ENCODE data around the gene PLD4.
"Not testable (repeated sequence)": the region's sequence is repeated elsewhere in the genome, so short reads cannot be mapped to it uniquely, and the experiment has no call there.

PLD4 gene

GRCh38 chr14:104924421-104925213, at the start of gene PLD4:
Gene PLD4 (plus strand): TSS chr14:104924879. CDS start chr14:104927141, 2,262 bp downstream.
- no peak for DNase-seq

GRCh38 chr14:104875412-104875751, 49.3 kb upstream of the PLD4 start:
- DNase-seq = no peak

- DNase-seq = no peak
Measured at GRCh38 chr14:104875811-104876210, 48.9 kb upstream of the PLD4 start.

- peak; percentile 46 for DNase-seq
Measured at GRCh38 chr14:104876251-104876699, 48.4 kb upstream of the PLD4 start.

GRCh38 chr14:104877066-104877805, 47.4 kb upstream of the PLD4 start:
- no peak for DNase-seq

GRCh38 chr14:104877806-104878550, 46.7 kb upstream of the PLD4 start:
- no peak for DNase-seq

- DNase-seq = no peak
Measured at GRCh38 chr14:104878582-104878981, 46.1 kb upstream of the PLD4 start.

- DNase-seq = no peak
Measured at GRCh38 chr14:104879201-104879982, 45.3 kb upstream of the PLD4 start.

- no peak for DNase-seq
Measured at GRCh38 chr14:104879983-104880565, 44.6 kb upstream of the PLD4 start.

- DNase-seq = no peak
Measured at GRCh38 chr14:104880584-104881210, 44.0 kb upstream of the PLD4 start.

- DNase-seq = no peak
Measured at GRCh38 chr14:104881369-104881979, 43.2 kb upstream of the PLD4 start.

- DNase-seq = peak; percentile 27
Measured at GRCh38 chr14:104882325-104882973, 42.2 kb upstream of the PLD4 start.

- DNase-seq = no peak
Measured at GRCh38 chr14:104882991-104883660, 41.6 kb upstream of the PLD4 start.

GRCh38 chr14:104883681-104884361, 40.9 kb upstream of the PLD4 start:
- no peak for DNase-seq

GRCh38 chr14:104884381-104884780, 40.3 kb upstream of the PLD4 start:
- DNase-seq = not testable (repeated sequence)

- DNase-seq = no peak
Measured at GRCh38 chr14:104885031-104885972, 39.4 kb upstream of the PLD4 start.

GRCh38 chr14:104885973-104886689, 38.5 kb upstream of the PLD4 start:
- DNase-seq = no peak
